Measurements from ENCODE around the gene MTG1. TPM values are rescaled to one million over a fixed set of nuclear protein-coding genes. Genes with fewer than 3 reads are reported as not detected.
"Not testable (repeated sequence)": the region's sequence is repeated elsewhere in the genome, so short reads cannot be mapped to it uniquely, and the experiment has no call there.

MTG1 gene
- total and polyA plus RNA-seq, 2 donors (not counting 1 experiment from before 2014, with no cell fraction given) = 90.0 to 117 TPM

DNA sequence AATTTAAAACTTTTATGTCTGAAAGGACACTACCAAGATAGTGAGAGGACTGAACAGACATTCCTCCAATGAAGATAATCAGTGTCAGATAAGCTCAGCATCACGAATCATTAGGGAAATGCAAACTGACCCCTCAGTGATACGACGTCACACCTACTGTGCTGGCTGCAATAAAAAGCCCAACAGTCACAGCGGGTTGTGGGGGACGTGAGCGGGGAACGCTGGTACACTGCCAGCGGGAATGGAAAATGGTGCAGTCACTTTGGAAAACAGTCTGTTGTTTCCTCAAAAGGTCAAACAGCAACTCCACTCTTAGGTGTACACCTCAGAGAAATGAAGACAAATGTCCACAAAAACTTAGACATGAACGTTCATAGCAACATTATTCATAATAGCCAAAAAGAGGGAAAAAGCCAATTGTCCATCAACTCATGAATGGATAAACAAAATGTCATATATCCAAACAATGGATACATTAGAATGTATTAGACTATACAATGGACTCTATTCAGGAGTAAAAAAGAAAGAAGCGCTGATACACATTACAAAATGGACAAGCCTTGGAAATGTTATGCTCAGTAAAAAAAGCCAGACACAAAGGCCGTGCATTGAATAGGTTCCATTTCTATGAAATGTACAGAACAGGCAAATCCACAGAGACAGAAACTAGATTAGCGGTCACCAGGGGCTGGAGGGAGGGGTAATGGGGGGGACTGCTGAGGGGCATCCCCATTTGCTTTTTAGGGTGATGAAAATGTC, 18.4 kb upstream of the MTG1 start:
- intact Hi-C loops (cut with micrococcal nuclease) = no loop called here
- DNase-seq (no peak), ATAC-seq (ENCODE audit: low read depth) (no peak)
- peaks cover 17% of the 10 kb centered on the region for H3K79me2 ChIP-seq (ENCODE audit: control insufficient read depth, insufficient read depth, low read length)
- no peak overlapping the region for H3K27ac ChIP-seq (ENCODE audit: low read length in 2 of 2)
- no peaks in the 10 kb centered on the region for H3K27me3 ChIP-seq (replicated peaks in 1 of 4; ENCODE audit: control extremely low read depth in 1 of 4, control insufficient read depth in 3 of 4, insufficient read depth in 4 of 4, low read length in 3 of 4)
- H3K27ac Mint-ChIP-seq = no peak overlapping the region
- peaks cover 30% of the 10 kb centered on the region for H3K4me1 Mint-ChIP-seq
- H3K9ac ChIP-seq (ENCODE audit: low read length) = no peak overlapping the region
- peaks cover 16% of the 10 kb centered on the region for H4K20me1 ChIP-seq (ENCODE audit: control insufficient read depth, insufficient read depth, low read length, poor library complexity, severe bottlenecking)
- H3K4me2 ChIP-seq (replicated peaks; ENCODE audit: low read depth, low read length, poor library complexity, severe bottlenecking) = no peak overlapping the region
- H3K4me3 Mint-ChIP-seq = peak overlapping the region; percentile 74
- peaks cover 0 to 3% (median 0%) of the 10 kb centered on the region in 3 donors for H3K9me3 ChIP-seq (ENCODE audit: control extremely low read depth in 1 of 3, control insufficient read depth in 2 of 3, insufficient read depth in 1 of 3, low read length in 2 of 3)
- ChIA-PET CTCF (interaction anchor here (1.3 to 1.9 kb wide), 2 partner anchors 14 to 46 kb away, joined by 3 to 4 read pairs; no protein-coding TSS in a partner anchor), POLR2A (interaction anchor here (1.0 kb wide), 1 partner anchor 16 kb away, joined by 3 read pairs; no protein-coding TSS in a partner anchor)
- H3K9me3 Mint-ChIP-seq (ENCODE audit: insufficient read depth) = no peaks in the 10 kb centered on the region
- H3K27me3 Mint-ChIP-seq = no peaks in the 10 kb centered on the region
- 91% methylated on average over 10 of the region's 12 CpGs for WGBS (ENCODE audit: insufficient coverage)
- peaks cover 25 to 40% of the 10 kb centered on the region in 2 donors for H3K4me1 ChIP-seq (ENCODE audit: control insufficient read depth in 2 of 2, insufficient read depth in 2 of 2, low read length in 2 of 2)
- no peak overlapping the region for H3K4me3 ChIP-seq (ENCODE audit: control extremely low read depth in 1 of 5, extremely low read depth in 1 of 5, insufficient read depth in 1 of 5, low read depth in 2 of 5, low read length in 4 of 5)
- no peak for TF ChIP-seq EZH2 (IDR thresholded peaks at IDR 0.05; ENCODE audit: borderline replicate concordance, insufficient read depth, low read depth, low read length, poor library complexity, severe bottlenecking)
- TF ChIP-seq, protein P1, sequence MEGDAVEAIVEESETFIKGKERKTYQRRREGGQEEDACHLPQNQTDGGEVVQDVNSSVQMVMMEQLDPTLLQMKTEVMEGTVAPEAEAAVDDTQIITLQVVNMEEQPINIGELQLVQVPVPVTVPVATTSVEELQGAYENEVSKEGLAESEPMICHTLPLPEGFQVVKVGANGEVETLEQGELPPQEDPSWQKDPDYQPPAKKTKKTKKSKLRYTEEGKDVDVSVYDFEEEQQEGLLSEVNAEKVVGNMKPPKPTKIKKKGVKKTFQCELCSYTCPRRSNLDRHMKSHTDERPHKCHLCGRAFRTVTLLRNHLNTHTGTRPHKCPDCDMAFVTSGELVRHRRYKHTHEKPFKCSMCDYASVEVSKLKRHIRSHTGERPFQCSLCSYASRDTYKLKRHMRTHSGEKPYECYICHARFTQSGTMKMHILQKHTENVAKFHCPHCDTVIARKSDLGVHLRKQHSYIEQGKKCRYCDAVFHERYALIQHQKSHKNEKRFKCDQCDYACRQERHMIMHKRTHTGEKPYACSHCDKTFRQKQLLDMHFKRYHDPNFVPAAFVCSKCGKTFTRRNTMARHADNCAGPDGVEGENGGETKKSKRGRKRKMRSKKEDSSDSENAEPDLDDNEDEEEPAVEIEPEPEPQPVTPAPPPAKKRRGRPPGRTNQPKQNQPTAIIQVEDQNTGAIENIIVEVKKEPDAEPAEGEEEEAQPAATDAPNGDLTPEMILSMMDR (IDR thresholded peaks at IDR 0.05) = no peak
- no peak overlapping the region for H2AFZ ChIP-seq (ENCODE audit: insufficient read depth, low read depth, low read length, poor library complexity, severe bottlenecking)
- H3K36me3 ChIP-seq (replicated peaks in 1 of 2; ENCODE audit: control extremely low read depth in 1 of 2, control insufficient read depth in 1 of 2, extremely low read depth in 1 of 2, insufficient read depth in 2 of 2, low read length in 1 of 2) = peaks cover 0 to 2% of the 10 kb centered on the region in 2 experiments

DNA sequence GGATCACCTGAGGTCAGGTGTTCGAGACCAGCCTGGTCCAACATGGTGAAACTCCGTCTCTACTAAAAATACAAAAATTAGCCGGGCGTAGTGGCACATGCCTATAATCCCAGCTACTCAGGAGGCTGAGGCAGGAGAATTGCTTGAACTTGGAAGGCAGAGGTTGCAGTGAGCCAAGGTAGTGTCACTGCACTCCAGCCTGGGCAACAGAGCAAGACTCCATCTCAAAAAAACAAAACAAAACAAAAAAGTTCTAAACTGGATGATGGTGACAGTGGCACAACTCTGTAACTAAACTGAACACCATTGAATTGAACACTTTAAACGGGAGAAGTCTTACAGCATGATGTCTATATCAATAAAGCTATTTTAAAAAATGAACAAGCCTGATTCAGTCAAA, 17.8 kb upstream of the MTG1 start:
- Mint-ChIP-seq H3K4me3 (peak overlapping the region; percentile 62), H3K27ac (peak overlapping the region; percentile 46), H3K4me1 (peaks cover 36% of the 10 kb centered on the region)
- CTCF ChIA-PET = interaction anchor here (1.3 to 1.9 kb wide), 2 partner anchors 15 to 47 kb away, joined by 3 to 4 read pairs; no protein-coding TSS in a partner anchor
- H3K9me3 Mint-ChIP-seq (ENCODE audit: insufficient read depth); ATAC-seq (ENCODE audit: low read depth); H3K4me2 ChIP-seq (replicated peaks; ENCODE audit: low read depth, low read length, poor library complexity, severe bottlenecking); H3K9me3 ChIP-seq (ENCODE audit: control extremely low read depth in 1 of 3, control insufficient read depth in 2 of 3, insufficient read depth in 1 of 3, low read length in 2 of 3); H3K9ac ChIP-seq (ENCODE audit: low read length); H3K27me3 ChIP-seq (replicated peaks in 1 of 4; ENCODE audit: control extremely low read depth in 1 of 4, control insufficient read depth in 3 of 4, insufficient read depth in 4 of 4, low read length in 3 of 4); H3K27me3 Mint-ChIP-seq; H3K4me3 ChIP-seq (ENCODE audit: control extremely low read depth in 1 of 5, extremely low read depth in 1 of 5, insufficient read depth in 1 of 5, low read depth in 2 of 5, low read length in 4 of 5); POLR2A ChIA-PET; H3K36me3 ChIP-seq (replicated peaks in 1 of 2; ENCODE audit: control extremely low read depth in 1 of 2, control insufficient read depth in 1 of 2, extremely low read depth in 1 of 2, insufficient read depth in 2 of 2, low read length in 1 of 2); DNase-seq; H3K27ac ChIP-seq (ENCODE audit: low read length in 2 of 2); H2AFZ ChIP-seq (ENCODE audit: insufficient read depth, low read depth, low read length, poor library complexity, severe bottlenecking); intact Hi-C loops (cut with micrococcal nuclease): not testable (repeated sequence)
- H3K4me1 ChIP-seq (ENCODE audit: control insufficient read depth in 2 of 2, insufficient read depth in 2 of 2, low read length in 2 of 2) = peaks cover 31 to 46% of the 10 kb centered on the region in 2 donors
- H4K20me1 ChIP-seq (ENCODE audit: control insufficient read depth, insufficient read depth, low read length, poor library complexity, severe bottlenecking) = peaks cover 22% of the 10 kb centered on the region
- peaks cover 20% of the 10 kb centered on the region for H3K79me2 ChIP-seq (ENCODE audit: control insufficient read depth, insufficient read depth, low read length)
- WGBS (ENCODE audit: insufficient coverage) = no CpG with 5 or more reads among the region's 5 CpGs

Measured in B cell (primary cell).